WERI-Rb-1 (cell line): Measurements from ENCODE around the gene DNMBP.

Experiments
- DNase-seq: peaks from one replicate; pipeline ENCODE4 v3.0.0-alpha.2; 2020
- H3K27ac ChIP-seq: fragments of 250-450 bp; sonication (Bioruptor Pico); 2 replicates; pipeline ENCODE4 v1.5.1; 2020; ENCODE audit warnings: mild to moderate bottlenecking, moderate library complexity
- H3K27me3 ChIP-seq: fragments of 250-450 bp; sonication (Bioruptor Pico); 2 replicates; pipeline ENCODE4 v1.5.1; 2021; ENCODE audit warnings: mild to moderate bottlenecking, low read depth, moderate library complexity; ENCODE audit not compliant: insufficient read depth, severe bottlenecking
- H3K36me3 ChIP-seq: fragments of 250-450 bp; sonication (Bioruptor Pico); 2 replicates; pipeline ENCODE4 v1.5.1; 2020; ENCODE audit warnings: mild to moderate bottlenecking, moderate library complexity
- H3K4me3 ChIP-seq: 2 replicates; pipeline ENCODE4 v1.5.1; 2011; ENCODE audit warnings: low read depth, mild to moderate bottlenecking, control low read depth, low read length
- H3K9me3 ChIP-seq: fragments of 250-450 bp; sonication (Bioruptor Pico); 2 replicates; pipeline ENCODE4 v1.5.1; 2021; ENCODE audit warnings: mild to moderate bottlenecking, moderate library complexity; ENCODE audit not compliant: severe bottlenecking
- TF ChIP-seq, protein P1 (sequence below): IDR thresholded peaks from 2 replicates; pipeline ENCODE4 v1.5.1; 2011; ENCODE audit warnings: low read depth, mild to moderate bottlenecking, control low read depth, inconsistent platforms, low read length

Gene DNMBP

GRCh38 chr10:99852481-99853213, 157.1 kb downstream of the DNMBP start:
- Histone ChIP-seq H3K4me3 (no peak overlapping the region), H3K36me3 (no peaks in the 10 kb centered on the region)
- TF ChIP-seq, protein P1, sequence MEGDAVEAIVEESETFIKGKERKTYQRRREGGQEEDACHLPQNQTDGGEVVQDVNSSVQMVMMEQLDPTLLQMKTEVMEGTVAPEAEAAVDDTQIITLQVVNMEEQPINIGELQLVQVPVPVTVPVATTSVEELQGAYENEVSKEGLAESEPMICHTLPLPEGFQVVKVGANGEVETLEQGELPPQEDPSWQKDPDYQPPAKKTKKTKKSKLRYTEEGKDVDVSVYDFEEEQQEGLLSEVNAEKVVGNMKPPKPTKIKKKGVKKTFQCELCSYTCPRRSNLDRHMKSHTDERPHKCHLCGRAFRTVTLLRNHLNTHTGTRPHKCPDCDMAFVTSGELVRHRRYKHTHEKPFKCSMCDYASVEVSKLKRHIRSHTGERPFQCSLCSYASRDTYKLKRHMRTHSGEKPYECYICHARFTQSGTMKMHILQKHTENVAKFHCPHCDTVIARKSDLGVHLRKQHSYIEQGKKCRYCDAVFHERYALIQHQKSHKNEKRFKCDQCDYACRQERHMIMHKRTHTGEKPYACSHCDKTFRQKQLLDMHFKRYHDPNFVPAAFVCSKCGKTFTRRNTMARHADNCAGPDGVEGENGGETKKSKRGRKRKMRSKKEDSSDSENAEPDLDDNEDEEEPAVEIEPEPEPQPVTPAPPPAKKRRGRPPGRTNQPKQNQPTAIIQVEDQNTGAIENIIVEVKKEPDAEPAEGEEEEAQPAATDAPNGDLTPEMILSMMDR, result no peak

DNA sequence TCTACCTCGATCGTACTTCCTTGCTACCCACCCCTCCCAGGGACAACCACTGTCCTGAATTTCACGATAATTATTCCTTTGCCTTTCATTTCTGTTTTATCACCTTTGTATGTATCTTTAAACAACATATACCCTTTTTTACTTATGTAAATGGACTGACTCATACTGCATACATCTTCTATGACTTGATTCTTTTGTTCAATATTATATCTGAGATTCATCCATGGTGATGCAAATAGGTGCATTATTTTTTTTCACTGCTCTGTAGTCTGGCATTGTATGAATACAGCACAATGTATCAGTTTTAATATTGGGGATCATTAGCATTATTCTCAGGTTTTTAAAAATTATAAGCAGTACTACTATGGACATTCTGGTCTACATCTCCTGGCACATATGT, 157.9 kb downstream of the DNMBP start:
- no peaks in the 10 kb centered on the region for H3K36me3 ChIP-seq

More at GRCh38 chr10:99852481-99853213, 157.1 kb downstream of the DNMBP start:
- no peak for DNase-seq
- H3K27ac ChIP-seq, result no peak overlapping the region
- H3K27me3 ChIP-seq, result no peaks in the 10 kb centered on the region
- no peaks in the 10 kb centered on the region for H3K9me3 ChIP-seq

DNA sequence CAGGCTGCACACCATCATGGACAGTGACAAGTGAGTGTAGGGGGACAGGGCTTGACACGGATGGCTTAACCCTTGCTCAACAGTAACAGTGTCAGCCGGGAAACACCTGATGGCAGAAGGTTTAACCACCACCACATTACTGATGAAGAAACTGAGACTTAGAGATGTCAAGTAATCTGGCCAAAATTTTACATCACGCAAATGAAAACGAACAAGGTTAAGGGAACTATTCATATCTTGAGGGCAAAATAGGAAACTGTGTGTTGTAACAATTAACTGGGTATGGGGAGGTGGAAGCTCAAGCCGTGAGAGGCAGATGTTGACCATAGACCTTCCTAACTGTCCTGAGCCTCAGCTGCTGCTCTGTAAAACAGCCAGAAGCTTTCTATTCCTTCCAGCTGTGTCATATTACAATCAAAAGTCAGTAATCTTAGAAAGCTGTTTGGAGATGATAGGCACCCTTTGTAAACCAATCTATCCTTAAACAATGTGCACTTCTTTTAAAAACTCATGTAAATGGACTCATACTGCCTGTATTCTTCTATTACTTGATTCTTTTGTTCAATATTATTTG, 158.9 kb downstream of the DNMBP start:
- TF ChIP-seq, protein P1, result no peak
- Histone ChIP-seq H3K27me3 (no peaks in the 10 kb centered on the region), H3K9me3 (no peaks in the 10 kb centered on the region), H3K4me3 (no peak overlapping the region), H3K36me3 (no peaks in the 10 kb centered on the region), H3K27ac (no peak overlapping the region)
- no peak for DNase-seq

More for the DNA sequence above, 157.9 kb downstream of the DNMBP start:
- no peak overlapping the region for H3K27ac ChIP-seq
- H3K4me3 ChIP-seq, result no peak overlapping the region
- no peaks in the 10 kb centered on the region for H3K27me3 ChIP-seq
- H3K9me3 ChIP-seq, result no peaks in the 10 kb centered on the region
- DNase-seq, result no peak
- TF ChIP-seq, protein P1, result no peak

GRCh38 chr10:99850021-99850766, 159.6 kb downstream of the DNMBP start:
- Histone ChIP-seq H3K27ac (no peak overlapping the region), H3K9me3 (no peaks in the 10 kb centered on the region), H3K27me3 (no peaks in the 10 kb centered on the region), H3K36me3 (no peaks in the 10 kb centered on the region), H3K4me3 (no peak overlapping the region)
- TF ChIP-seq, protein P1, result no peak
- DNase-seq, result no peak

DNA sequence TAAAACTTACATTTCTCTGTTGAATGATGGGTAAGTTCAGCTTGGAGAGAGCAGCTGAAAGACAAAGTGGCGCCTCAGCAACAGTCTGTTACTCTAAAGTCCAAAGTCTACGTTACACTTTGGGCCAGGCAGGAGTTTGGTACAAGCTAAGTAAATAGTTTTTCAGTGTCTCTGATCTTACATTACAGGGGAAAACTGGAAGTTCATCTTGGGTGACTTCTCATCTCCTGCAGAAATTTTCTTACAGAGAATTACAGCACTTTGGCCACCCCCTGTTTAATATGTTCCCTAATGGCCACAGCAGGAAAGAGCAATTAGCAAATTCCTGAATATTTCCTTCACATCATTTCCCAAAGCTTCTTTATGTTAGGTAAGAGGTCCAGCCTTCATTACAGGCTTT, 160.2 kb downstream of the DNMBP start:
- Histone ChIP-seq H3K36me3 (no peaks in the 10 kb centered on the region), H3K9me3 (no peaks in the 10 kb centered on the region), H3K4me3 (no peak overlapping the region), H3K27ac (no peak overlapping the region), H3K27me3 (no peaks in the 10 kb centered on the region)
- no peak for DNase-seq
- TF ChIP-seq, protein P1, result no peak
